Caki2 (cell line): ENCODE results near the gene RBP2. TPM values are rescaled to one million over a fixed set of nuclear protein-coding genes. Genes with fewer than 3 reads are reported as not detected.
A peak's percentile ranks its signal among the peaks of the same experiment; 100 is the strongest.

Experiments
- DNase-seq: peaks from one replicate; pipeline ENCODE4 v3.0.0-alpha.2; 2015; ENCODE audit warnings: low read depth
- in situ Hi-C: cut with HindIII; loops from 2 replicates; pipeline ENCODE4 v1.10.0; 2016; ENCODE audit warnings: low sequenced_read_pairs, low pct_unique_long_range_greater_than_20kb, mixed read lengths
- total RNA-seq: library from RNA; depleted of rRNA; stranded (reverse); fragments of >200 nt; shearing (Covaris generic); gene quantifications from 2 replicates; pipeline ENCODE4 v1.2.3, GENCODE V29; 2014; ENCODE audit warnings: low replicate concordance

RBP2 gene
- total RNA-seq, 1 experiment from 2014 or later: not detected

- in situ Hi-C loops: no loop called here
- DNase-seq: no peak
Observed at GRCh38 chr3:139491966-139492365, 15.7 kb upstream of the RBP2 start.

DNA sequence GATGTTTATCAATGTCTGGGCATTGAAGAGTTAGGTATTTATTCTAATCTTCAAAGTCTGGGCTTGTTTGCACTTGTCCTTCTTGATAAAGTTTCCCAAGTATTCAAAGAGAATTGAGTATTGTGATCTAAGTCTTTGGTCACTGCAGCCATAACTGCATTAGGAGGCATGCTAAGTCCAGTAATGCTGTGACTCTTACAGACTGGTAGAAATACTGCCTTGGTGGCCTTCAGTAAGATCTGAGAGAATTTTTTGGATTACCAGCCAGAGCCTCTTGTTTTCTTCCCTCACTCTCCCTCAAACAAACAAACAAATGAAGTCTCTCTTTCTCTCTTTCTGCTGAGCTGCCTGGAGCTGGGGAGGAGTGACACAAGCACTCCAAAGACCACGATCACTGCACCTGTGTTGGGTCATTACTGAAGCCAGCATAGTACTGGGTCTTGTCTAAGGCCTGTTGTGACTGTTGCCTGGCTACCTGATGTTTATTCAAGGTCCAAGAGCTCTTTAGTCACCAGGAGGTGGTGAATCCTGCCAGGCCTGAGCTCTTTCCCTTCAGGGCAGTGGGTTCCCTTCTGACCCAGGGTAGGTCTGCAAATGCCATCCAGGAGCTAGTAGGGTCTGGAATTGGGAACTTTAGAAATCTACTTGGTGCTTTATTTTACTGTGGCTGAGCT, 14.8 kb upstream of the RBP2 start:
- in situ Hi-C loops: no loop called here
- peak; percentile 17 for DNase-seq

GRCh38 chr3:139482206-139482605, 5.9 kb upstream of the RBP2 start:
- no peak for DNase-seq
- in situ Hi-C loops: no loop called here

GRCh38 chr3:139481116-139481515, 4.8 kb upstream of the RBP2 start:
- in situ Hi-C loops: no loop called here
- DNase-seq: no peak

DNA sequence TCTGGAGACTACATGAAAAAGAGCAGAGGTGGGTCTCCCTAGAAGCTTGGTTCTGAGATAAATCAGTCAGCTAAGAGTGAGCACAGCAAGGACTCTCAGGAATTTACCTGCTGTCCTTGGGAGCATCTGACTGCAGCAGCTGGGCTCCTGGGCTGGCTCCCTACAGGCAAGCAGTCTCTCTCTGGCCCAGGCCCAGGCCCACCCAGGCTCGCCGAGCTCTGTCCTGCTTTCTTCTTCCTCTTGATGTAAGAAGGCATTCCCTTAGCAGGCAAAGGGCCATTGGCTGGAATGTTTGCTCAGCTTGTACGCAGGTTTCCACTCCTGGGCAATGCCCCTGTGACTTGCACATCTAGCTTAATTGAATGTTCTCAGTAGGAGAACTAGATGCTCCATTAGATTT, 4.3 kb upstream of the RBP2 start:
- in situ Hi-C loops: no loop called here

GRCh38 chr3:139477710-139478640, 1.7 kb upstream of the RBP2 start:
- DNase-seq: no peak
- in situ Hi-C loops: no loop called here

More for the DNA sequence above, 4.3 kb upstream of the RBP2 start:
- DNase-seq: no peak

DNA sequence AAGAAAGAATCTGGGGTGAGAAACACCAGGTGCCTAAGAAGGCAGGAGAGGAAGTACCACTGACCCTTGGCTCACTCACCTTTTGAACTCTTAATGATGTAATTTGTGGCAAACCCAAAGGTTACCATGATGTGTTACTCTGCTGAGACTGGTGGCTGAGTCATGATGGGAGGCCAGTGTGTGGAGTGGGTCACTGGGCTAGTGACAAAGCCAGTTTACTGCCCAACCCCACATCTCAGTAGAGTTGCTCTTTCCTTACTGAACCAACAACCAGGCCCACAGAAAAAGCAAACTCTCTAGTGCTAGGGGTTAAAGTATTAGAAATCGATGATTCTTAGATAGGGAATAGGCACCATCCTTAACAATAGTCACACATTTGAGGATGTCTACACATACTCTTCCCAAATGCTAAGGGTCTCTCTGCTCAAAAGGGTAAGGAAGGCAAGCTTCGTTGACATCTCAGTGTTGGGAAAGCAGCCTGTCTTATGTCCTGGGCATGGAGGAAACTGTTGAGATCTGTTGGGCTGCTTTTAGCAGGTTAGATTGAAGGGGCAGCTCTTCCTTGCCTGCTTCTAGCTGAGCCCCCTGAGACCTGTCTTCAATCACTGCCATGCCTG, 3.1 kb downstream of the RBP2 start:
- in situ Hi-C loops: no loop called here
- DNase-seq: peak; percentile 59

GRCh38 chr3:139472380-139473010, 3.8 kb downstream of the RBP2 start:
- DNase-seq: peak; percentile 59
- in situ Hi-C loops: no loop called here

GRCh38 chr3:139470199-139470598, 6.1 kb downstream of the RBP2 start:
- DNase-seq: no peak
- in situ Hi-C loops: no loop called here

GRCh38 chr3:139468399-139468798, 7.9 kb downstream of the RBP2 start:
- in situ Hi-C loops: no loop called here
- DNase-seq: no peak

DNA sequence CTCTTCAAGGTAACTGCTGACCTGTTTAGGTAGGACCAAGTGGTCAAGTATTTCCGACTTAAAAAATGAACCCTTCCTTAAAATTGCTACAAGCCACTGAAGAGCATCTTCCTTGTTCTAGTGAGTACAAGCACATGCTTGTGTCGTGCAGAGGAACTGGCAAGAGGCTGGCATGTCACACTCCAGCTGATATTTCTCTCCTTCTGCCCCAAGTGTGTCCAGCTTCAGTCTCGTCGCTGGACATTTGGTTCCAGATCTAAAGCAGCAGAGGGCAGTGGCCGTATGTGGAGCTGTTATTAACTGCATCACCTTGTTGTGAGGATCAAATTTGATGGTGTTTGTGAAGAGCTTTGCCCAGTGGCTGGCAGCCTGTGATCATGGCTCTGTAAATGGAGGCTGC, 10.0 kb downstream of the RBP2 start:
- DNase-seq: no peak
- in situ Hi-C loops: no loop called here

GRCh38 chr3:139465636-139466035, 10.7 kb downstream of the RBP2 start:
- in situ Hi-C loops: no loop called here
- DNase-seq: no peak

GRCh38 chr3:139463466-139463865, 12.8 kb downstream of the RBP2 start:
- in situ Hi-C loops: no loop called here

GRCh38 chr3:139460529-139460928, 15.8 kb downstream of the RBP2 start:
- in situ Hi-C loops: no loop called here
- DNase-seq: no peak

More at GRCh38 chr3:139463466-139463865, 12.8 kb downstream of the RBP2 start:
- no peak for DNase-seq

GRCh38 chr3:139460076-139460475, 16.2 kb downstream of the RBP2 start:
- no peak for DNase-seq
- in situ Hi-C loops: no loop called here

- no peak for DNase-seq
- in situ Hi-C loops: no loop called here
Observed at GRCh38 chr3:139458348-139458747, 18.0 kb downstream of the RBP2 start.

GRCh38 chr3:139457066-139457465, 19.2 kb downstream of the RBP2 start:
- in situ Hi-C loops: no loop called here
- no peak for DNase-seq

- in situ Hi-C loops: no loop called here
- no peak for DNase-seq
Observed at GRCh38 chr3:139456386-139456785, 19.9 kb downstream of the RBP2 start.

- DNase-seq: no peak
- in situ Hi-C loops: no loop called here
Observed at GRCh38 chr3:139455855-139456254, 20.5 kb downstream of the RBP2 start.
